HG03558 (cell line): Measurements from ENCODE around the gene CTDSP2.
"Not testable (repeated sequence)": the region's sequence is repeated elsewhere in the genome, so short reads cannot be mapped to it uniquely, and the experiment has no call there.

Experiments
- ATAC-seq: cut with Tn5 transposase; IDR thresholded peaks from one replicate; pipeline ENCODE4 v1.9.1; 2021; ENCODE audit warnings: moderate number of reproducible peaks; ENCODE audit not compliant: unreplicated experiment; ENCODE audit errors: extremely low read depth

Gene CTDSP2, protein sequence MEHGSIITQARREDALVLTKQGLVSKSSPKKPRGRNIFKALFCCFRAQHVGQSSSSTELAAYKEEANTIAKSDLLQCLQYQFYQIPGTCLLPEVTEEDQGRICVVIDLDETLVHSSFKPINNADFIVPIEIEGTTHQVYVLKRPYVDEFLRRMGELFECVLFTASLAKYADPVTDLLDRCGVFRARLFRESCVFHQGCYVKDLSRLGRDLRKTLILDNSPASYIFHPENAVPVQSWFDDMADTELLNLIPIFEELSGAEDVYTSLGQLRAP

DNA sequence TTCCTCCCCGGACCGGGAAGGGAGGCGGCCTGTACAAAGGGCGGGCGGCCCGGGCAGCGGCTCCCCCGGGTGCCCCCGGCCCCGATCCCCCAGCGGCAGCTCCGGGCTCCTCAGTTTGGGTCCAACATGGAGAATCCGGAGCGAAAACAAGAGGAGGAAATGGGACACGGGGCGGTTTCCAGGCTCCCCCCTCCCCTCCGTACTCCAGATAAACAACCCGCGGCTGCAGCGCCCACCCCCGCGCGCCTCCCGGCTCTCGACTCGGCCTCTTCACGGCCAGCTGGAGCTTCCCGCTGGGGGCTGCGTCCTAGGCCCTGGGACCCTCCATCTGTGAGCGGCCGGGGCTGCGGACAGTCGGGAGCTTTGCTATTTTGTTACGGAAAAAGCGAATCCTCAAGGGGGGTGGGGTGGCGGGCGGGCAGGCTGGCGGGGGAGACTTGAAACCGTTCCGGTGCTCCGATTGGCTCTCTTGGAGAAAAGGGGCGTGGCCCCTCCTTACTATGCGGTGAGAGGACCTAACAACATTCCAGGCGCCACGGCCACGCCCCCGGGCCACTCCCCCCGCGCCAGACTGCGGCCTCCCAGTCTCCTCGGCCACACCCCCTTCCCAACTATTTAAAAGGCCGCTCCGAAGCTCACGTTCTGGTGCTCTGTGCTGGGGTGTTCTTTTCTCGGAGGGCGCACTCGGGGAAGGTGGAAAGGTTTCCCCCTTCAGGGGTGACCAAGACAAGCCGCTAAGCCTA is at the start of gene CTDSP2:
TSS of gene CTDSP2 (minus strand) at position 153 of the 743 bp plus-strand sequence. CDS start 294 bp downstream, outside the sequence.
- ATAC-seq = no peak

DNA sequence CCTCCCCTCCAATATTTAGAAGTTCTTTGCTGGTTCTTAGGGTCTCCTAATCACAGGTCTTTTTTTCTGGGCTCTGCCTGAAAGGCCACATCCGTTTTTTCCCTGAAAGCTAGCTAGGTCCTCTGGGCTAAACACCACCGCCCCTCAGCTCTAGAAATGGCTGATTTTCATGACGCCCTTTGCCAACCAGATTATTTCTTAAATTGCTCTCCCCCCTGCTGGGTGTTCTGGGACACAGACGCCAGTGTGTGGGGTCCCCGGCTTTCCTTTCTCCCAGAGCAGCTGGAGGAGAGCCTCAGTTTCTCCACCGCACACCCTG is 49.5 kb upstream of the CTDSP2 start:
- ATAC-seq = no peak

DNA sequence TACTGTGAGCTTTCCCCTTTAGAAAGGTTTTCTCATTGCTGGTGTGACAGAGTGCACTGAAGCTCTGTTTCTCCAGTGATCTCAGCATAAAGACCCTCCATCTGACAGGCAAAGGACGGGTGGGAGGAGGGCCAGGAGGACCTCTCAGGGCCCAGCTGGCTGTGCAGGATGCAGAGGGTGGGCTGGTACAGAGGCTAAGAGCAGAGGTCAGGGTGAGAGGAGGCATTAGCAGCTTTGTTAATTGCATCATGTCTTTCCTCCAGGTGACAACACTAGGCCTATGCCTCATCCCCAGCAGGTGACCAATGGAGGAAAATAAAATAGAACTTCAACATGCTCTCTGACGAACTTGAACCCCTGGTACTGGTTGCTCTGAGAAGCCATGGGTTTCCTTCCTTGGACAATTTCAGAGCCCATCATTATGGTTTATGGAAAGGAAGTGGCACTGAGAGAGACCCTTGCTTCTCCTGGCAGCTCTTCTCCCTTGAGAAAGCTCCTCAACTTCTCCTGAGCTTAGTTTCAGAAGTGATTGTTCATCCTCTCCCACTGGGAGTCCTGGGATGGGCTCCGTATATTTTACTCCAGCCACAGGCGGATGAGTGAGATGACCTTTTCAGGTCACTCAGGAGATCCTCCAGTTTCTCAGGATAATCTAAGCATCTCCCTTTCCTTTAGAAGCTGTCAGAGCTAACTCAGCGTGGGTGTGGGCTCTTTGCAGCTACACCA is 49.0 kb upstream of the CTDSP2 start:
- no peak for ATAC-seq

DNA sequence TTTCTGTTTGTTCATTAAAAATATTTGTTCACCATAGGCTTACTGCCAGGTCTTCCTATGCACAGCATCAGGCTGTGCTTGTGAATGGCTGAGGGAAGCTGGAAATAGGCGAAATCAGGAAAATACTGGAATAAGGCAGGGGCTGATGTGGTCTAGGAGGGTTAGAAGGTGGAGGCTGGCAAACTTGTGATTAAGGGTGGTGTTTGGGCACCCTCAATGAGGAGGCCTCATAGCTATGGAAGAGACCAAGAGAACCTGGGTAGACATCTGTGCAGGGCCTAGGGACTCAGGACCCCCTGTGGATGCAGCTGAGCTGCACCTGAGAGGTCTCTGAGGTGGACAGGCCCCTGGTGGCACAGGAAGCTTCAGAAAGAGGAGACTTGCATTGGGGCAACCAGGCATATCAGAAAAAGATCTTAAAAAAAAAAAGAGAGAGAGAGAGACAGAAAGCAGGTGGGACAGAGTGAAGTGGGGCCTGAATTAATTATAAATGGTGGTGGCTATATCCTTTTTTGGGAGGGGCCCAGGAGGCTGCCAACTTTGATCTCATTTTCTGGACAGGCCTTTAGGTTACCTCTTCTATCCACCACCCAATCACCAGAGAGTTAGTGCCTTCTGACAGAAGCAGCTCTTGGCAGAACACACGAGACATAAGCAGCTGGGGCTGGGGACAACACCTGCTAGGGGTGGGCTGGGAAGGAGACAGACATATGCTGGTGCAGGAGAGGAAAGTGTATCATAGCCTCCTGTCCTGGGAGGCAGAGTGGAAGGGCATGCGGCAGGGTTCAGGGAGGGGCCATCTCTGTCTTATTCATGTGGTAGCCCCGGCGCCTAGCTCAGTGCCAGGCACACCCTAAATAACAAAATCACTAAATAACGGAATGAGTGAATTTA is 48.1 kb upstream of the CTDSP2 start:
- no peak for ATAC-seq

DNA sequence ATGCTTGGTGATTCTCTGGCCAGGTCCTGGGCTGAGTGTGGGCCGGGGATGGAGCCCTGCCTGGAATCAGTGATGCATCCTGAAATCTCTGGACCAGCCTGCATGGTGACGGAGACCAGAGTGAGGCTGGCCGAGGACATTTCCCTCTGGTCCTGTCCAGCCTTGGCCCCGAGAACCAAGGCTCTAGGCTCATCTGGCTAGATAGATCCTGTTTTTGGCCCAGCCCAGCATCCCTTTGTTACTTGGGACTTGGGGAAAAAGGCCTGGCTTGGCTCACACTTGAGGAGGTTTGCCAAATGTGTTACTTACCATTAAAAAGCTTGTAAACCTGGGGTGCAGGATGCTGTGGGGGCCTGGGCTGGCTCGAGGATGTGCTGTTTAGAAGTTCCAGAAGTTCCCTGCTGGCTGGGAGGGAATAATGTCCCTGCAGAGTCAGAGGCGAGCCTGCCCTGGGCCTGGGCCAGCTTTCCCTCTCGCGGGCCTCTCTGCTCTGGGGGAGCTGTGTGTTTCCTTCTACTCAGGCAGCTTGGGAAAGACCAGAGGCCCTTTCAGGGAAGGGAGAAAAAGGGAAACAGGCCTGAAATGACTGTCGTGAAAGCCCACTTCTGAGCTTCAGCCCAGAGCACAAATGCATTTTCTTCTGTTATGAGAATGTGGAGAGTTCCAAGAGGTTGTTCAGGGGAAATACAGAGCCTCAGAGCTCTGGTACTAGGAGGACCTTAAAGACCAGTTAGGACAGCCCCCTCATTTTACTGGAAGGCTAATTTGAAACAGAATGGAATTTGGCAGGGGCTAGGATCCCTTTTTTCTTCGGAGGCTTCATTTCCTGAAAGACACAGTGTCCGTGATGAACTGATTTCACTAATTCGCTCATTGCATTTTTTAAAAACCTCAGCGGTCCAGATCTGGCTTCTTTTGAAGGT is 47.2 kb upstream of the CTDSP2 start:
- ATAC-seq = no peak

DNA sequence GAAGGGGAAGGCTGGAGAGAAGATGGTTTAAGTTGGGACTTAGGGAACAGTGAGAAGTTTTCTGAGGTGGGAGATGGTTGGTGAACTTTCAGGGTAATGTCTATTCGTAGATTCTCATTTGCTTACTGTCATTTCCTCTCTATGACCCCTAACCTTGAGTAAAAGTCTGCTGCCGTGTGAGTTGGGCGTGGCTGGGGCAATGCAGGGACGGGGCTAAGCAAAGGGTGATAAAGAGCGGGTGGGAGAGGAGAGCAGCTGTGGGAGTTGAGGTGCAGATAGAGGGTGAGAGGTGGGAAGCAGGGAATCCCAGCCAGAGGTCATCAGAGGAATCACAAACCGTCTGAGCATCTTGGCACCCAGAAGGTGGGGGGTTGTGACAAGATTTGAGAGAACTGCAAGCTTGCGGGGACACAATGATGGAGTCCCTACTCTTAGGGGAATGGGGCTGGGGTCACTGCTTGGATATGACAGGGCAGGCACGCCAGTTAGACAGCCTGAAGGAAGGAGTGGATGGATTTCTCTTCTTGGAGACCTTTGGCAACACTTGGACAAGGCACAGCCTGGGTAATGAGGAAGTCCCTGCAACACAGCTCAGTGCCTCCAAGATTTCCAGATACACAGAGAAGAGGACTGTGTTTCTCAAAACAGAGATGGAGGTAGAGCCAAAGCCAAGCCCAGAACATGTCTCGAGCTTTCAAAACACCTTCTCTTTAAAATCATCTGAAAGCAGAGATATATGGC is 45.9 kb upstream of the CTDSP2 start:
- no peak for ATAC-seq

DNA sequence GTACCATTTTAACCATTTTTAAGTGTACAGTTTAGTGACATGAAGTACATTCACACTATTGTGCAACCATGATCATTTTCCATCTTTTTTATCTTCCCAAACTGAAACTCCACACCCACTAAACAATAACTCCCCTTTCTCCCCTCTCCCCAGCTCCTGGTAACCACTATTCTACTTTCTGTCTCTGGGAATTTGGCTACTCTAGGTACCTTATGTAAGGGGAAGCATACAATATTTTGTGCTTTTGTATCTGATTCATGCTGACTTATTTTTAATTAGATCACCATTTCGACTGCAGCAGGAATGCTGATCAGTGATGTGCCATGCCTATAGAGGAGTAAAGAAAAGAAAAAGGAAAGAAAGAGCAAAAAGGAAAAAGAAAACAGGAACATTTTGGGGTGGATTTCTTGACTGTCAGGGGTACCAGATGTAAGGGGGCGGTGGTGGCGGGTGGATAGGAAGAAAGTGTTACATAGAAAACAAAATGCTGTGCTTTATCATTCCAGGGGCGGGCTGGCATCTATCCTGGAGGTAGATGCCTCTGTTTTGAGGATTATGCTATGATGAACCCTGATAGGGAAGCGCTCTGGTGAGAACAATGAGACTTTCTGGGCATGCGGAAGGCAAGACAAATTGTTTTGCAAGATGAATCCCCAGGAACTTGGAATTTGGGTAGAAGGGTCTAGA is 45.2 kb upstream of the CTDSP2 start:
- no peak for ATAC-seq

DNA sequence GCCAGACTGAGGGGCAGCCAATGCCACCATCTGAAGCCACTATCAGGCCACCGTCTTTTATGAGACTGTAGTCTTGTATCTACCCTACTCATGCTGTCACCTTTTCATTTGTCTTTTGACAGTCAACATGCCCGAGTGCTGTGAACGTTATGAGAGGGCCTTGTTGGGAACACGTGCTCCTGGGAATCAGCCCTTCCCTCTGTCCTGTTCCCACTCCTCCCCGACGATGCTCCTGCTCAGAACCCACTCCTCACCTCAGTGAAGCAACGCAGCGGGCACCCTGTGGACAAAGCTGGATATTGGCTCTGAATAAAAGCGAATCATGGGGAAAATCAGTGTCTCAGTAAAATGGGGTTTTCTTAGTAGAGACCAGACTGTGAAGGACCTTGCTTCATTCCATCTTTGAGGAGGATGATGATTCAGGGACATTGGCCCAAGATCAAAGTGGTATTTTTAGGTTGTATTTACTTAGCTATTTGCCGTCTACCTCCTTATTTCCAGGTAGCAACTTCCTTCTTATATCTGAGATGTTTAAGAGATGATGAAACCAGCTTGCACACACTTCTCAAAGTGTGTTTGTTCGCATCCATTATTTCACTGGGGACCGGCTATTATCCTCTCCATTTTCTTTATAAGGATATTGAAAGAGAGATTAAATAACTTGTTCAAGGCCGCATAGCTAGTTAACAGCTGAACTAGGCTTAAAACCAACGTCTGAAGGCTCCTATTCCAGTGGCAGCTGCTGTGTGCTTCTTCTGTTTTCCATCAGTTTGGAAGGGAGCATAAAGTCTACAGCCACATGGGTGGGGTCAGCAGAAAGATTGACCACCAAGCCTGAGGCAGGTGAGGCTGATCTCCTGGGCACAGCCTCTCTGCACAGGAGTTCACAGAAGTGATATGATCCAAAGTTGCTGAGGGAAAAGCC is 43.9 kb upstream of the CTDSP2 start:
- no peak for ATAC-seq

DNA sequence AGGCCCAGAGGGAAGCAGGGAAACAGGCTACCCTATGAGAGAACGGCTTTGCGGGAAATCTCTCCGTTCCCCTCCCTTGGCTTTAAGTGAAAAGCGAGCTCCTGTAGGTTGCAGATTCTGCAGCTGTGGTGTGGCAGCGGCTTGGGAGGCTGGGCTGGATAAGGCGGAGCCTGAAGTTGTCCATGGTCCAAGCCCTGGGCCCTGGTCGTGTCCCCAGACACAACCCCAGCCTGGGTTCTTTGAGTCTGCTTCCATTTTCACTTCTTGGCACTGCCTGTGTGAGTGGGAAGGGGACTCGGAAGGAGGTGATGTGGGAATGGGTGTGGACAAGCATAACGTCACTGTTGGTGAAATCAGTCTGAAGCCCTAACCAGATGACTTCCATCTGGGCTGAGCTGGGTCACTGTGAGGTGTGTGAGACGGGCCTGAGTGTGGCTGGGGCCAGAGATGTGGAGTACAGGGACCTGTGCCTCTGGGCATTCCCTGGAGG is 43.0 kb upstream of the CTDSP2 start:
- ATAC-seq = no peak

DNA sequence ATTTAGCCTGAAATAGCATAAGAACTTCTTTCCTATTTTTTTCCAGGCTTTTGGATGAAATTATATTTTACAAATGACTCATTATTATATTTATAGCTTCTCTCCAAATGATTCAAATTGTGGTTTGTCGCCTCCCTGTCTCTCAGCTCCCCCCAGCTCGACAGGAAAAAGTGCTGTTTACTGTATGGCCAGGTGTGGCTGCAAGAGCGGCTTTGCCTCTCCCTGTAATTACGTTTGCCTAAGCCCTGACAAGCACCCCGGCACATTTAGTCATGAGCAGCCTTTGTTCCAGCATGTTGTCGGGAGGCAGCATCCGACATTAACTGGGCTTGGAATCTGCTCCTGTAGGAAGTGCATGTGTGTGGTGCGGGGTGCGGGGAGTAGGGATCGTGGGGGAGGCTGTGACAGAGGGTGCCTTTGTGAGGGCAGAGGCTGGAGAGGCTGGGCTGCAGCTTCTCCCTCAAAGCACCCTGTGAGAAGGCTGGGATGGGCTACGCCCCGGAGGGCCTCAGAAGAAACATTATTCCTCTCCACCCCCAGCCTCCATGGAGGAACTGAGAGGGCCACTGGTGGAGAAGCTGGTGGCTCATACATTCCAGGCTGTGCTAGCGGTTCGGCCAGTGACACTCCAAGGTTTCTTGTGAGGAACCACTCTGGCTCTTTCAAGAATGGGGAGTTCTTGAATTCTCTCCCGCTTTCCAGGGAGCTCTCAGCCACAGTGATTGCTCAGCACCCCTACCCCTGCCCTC is 42.1 kb upstream of the CTDSP2 start:
- ATAC-seq = no peak

DNA sequence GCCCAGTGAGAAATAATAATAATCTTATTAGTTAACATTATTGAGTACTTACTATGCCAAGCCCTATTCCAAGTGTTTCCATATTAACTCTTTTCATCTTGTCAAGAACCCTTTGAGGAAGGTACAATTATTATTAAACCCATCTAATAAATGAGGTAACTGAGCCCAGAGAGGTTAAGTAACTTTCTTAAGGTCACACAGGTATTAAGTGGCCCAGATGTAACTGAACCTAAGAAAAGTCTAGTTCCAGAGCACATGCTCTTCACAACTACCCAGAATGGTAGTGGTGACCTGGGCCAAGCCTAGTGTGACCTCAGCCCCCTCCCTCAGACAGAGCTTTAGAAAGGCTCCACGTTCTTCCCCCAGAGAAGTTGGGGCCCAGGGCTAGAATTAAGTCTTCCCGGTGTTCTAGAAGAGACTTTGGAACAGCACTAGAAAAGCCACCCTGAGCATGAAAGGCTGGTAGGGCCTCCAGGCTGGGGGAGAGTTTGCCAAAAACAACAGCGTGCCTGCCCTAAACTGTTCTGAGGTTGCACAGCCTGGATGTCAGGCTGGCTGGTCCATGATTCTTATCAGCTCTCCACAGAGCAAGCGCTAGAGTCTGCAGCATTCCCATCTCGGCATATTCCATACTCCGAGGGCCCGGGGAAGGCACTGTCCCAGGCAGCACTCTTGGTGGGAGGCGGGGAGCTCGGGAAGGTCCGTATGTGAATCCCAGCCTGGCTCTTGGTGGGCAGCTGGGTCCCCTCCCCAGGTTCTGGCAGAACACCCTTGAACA is 41.3 kb upstream of the CTDSP2 start:
- ATAC-seq = no peak

DNA sequence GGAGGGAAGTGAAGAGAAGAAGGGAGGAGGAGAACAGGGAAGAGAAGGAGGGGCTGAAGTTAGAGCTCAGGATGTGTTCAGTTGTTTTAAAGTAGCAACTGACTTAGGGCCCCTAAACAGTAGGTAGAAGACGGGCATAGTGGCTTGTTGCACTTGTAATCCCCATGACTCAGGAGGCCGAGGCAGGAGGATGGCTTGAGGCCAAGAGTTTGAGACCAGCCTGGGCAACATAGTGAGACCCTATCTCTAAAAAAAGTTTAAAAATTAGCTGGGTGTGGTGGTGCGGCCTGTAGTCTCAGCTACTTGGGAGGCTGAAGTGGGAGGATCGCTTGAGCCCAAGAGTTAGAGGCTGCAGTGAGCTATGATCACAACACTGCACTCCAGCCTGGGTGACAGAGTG is 40.4 kb upstream of the CTDSP2 start:
- not testable (repeated sequence) for ATAC-seq

DNA sequence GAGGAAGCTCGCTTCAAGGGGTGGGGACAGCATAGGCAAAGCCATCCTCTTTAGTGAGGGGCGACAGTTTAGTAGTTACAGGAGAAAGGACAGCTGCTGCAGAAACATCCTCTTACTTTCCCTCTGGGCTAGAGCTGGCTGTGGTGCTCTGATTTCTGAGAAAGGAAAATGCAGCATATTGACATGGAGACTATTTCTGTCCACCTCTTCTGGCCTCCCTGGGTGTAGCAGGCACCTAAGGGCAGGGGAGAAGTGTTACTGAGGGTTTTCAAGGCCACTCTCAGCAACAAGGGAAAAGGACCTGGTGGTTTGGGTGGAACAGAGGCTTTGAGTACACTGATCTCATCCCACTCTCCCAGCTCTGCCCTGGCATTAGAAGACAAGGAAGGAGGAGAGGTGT is 40.0 kb upstream of the CTDSP2 start:
- ATAC-seq = no peak

DNA sequence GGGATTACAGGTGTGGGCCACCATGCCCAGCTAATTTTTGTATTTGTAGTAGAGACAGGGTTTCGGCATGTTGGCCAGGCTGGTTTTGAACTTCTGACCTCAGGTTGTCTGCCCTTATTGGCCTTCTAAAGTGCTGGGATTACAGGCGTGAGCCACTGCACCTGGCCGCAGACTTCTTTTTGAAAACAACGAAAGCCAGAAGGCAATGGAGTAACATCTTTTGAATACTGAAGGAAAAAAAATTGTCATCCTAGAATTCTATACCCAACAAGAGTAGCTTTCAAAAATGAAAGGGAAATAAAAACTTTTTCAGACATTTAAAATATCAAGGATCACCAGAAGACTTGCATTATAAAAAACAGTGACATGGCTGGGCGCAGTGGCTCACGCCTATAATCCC is 38.7 kb upstream of the CTDSP2 start:
- ATAC-seq = no peak

DNA sequence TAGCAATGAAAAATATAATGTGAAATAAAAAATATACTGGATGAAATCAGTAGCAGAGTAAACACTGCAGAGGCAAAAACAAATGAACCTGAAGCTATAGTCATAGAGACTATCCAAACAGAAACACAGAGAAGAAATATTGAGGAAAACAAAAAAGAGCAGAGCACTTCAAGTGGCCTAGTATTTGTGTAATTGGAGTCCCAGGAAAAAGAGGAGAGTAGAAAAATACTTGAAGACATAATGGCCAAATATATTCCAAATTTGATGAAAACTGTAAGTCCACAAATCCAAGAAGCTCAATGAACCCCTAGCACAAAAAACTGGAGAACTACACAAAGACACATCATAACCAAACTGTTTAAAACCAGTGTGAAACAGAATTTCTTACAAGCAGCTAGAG is 37.2 kb upstream of the CTDSP2 start:
- ATAC-seq = no peak

DNA sequence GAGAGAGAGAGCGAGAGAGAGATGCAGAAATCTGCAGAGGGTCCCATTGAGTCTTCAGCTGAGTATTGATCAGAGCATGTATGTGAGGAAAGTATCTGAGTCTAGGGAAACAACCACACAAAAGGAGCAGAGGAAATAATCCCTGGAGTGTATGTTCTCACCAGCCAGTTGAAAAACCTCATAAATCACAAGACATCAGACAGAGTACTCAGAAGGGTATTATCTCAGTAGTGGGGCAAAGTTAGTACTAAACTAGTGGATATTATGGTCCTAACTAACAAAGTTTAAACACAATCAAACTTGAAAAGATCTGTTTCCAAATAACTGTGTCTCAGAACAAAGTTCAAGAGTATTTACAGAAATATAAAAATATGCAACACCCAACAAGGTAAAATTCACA is 36.5 kb upstream of the CTDSP2 start:
- ATAC-seq = no peak
